GM11168 (cell line): Measurements from ENCODE around the gene CENPT.
"Not testable (repeated sequence)": the region's sequence is repeated elsewhere in the genome, so short reads cannot be mapped to it uniquely, and the experiment has no call there.

Experiments used
- in situ Hi-C: fragments of 300-500 bp; cut with MboI; formaldehyde crosslinking; loops from one replicate; pipeline ENCODE4 v1.12.0; 2022; ENCODE audit warnings: low sequenced_read_pairs; ENCODE audit not compliant: unreplicated experiment

CENPT gene

GRCh38 chr16:67855789-67856188 is 8.3 kb upstream of the CENPT start:
- in situ Hi-C loops = no loop called here

DNA sequence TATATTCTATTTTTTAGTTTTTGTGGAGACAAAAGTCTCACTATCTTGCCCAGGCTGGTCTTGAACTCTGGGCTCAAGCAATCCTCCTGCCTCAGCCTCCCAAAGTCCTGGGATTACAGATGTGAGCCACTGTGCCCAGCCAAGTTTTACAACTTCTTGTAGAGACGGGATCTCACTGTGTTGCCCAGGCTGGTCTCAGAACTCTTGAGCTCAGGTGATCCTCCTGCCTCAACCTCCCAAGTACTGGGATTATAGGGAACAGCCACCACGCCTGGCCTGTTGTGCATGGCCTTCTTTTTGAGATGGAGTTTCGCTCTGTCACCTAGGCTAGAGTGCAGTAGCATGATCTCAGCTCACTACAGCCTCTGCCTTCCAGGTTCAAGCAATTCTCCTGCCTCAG is 6.2 kb upstream of the CENPT start:
- in situ Hi-C loops = no loop called here

DNA sequence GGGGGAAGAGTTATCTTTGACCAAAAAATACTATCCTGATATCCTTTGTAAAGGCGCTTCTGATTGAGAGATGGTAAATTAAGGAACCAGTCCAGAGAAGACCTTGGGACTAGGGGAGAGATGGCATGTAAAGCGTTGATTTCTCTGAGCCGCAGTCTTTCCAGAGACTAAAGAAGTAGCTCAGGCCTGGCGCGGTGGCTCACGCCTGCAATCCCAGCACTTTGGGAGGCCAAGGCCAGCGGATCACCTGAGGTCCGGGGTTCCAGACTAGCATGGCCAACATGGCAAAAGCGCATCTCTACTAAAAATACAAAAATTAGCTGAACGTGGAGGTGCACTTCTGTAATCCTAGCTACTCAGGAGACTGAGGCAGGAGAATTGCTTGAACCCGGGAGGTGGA is 625 bp upstream of the CENPT start:
- in situ Hi-C loops = no loop called here

GRCh38 chr16:67846320-67847063 is 1.0 kb downstream of the CENPT start, which contains the start of gene NUTF2:
Gene NUTF2, plus strand, starts transcription at chr16:67846933. Its CDS starts 18,198 bp downstream, at chr16:67865131.
- in situ Hi-C loops = no loop called here

- in situ Hi-C loops = no loop called here
Observed at GRCh38 chr16:67846063-67846319, 1.5 kb downstream of the CENPT start.

DNA sequence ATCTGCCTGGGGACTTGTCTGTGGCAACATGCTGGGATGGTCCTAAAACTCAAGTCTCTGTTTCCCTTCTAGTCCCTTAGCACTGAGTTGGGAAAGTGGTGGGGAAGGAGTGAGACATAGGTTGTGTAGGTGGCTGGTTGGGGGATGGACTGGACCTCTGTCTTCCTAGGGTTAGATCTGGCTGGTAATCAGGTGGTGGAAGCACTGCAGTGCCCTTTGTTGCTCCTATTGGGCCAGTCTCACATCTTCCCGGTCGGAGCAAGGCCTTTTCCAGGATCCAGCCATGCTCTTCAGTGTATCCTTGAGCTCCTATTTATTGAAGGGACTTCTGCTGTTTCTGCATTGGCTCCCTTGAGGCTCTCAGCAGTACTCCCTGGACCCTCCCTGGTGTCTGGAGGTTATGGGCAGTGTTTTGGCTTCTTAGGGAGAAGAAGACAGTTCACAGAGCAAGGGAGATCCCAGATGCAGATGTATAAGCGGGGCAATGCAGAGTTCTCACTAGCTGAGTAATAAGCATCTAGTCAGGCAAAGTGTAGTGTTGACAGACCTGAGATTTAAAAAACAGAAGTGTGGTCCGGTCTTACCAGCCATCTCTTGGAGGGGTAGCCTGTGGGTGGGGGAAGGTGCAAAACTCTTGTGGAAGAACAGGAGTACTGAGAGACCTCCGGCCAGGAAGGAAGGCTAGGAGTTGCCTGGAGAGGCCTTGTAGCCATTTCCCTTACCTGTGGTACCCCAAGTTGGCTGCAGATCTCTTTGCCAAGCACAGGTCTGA is 2.0 kb downstream of the CENPT start:
- in situ Hi-C loops = no loop called here

- in situ Hi-C loops = no loop called here
Observed at GRCh38 chr16:67844497-67844896, 3.0 kb downstream of the CENPT start.

GRCh38 chr16:67843343-67843765 is 4.1 kb downstream of the CENPT start:
- in situ Hi-C loops = no loop called here

- in situ Hi-C loops = no loop called here
Observed at GRCh38 chr16:67842509-67843342, 4.8 kb downstream of the CENPT start.

DNA sequence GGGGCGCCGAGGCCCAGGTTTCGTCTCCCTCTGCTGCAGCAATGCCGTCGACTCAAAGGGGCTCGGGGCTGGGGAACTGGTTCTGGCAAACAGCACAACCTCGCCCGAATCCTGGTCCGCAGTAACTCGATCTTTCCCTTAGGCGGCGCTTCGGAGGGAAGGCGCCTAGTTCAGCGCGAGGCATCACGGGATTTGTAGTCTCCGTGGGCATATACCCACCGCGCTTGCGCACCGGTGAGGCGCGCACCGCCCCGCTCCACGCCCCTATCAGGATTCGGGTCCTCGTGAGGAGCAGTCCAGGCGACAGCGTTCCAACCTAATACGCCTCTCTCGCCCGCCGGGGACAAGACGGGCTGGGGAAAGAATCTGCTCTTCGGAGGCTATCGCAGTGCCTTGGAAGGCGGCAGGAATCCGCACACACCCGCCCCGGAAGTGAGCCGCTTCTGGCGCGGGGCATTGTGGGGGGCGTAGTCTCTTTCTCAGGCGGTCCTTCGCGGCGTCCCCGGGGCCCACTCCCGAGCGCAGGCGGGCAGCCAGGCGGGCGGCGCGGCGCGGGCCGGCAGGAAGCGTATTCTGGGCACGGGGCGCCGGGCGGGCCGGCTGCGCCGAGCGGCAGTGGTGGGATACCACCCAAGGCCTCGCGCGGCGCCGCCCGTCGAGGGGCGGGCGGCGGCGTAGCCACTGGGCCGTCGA is 5.5 kb downstream of the CENPT start, which contains the start of gene THAP11:
TSS of gene THAP11 (plus strand) at position 505 of the 693 bp plus-strand sequence. CDS start 235 bp downstream, outside the sequence.
- in situ Hi-C loops = no loop called here

- in situ Hi-C loops = no loop called here
Observed at GRCh38 chr16:67841198-67841815, 6.2 kb downstream of the CENPT start.

DNA sequence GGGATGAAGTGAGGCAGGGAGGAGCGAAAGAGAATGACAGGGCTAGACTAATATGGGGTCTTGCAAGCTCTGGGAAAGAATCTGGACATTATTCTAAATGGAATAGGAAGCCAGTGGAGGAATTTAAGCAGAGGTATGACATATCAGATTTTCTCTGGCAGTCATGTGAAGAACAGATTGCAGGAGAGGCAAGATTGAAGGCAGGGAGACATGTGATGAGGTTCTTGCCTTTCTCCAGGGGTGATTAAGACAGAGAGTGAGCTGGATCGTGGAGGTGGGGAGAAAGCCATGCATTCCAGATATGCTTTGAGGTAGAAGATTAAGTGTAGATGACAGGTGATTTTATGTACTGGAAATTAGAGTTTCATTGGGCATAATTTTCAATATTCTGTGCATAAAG is 9.7 kb downstream of the CENPT start:
- in situ Hi-C loops = no loop called here

DNA sequence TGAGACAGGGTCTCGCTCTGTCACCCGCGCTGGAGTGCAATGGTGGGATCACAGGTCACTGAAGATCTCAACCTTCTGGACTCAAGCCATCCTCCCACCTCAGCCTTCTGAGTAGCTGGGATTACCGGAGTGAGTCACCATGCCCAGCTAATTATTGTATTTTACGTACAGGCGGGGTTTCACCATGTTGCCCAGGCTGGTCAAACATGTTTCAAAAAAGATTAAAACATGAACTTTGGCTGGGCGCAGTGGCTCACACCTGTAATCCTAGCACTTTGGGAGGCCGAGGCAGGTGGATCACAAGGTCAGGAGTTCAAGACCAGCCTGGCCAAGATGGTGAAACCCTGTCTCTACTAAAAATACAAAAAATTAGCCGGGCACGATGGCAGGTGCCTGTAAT is 10.3 kb downstream of the CENPT start:
- in situ Hi-C loops = not testable (repeated sequence)

DNA sequence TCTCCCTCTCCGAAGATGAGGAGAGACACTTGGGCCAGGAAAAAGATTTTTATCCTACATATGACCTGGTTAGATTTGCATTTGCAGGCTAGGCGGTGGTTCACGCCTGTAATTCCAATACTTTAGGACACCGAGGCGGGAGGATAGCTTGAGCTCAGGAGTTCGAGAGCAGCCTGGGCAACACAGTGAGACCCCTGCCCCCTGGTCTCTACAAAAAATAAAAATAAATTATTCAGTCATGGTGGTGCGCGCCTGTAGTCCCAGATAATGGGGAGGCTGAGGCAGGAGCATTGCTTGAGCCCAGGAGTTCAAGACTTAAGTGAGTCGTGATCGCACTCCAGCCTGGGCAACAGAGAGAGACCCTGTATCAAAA is 13.3 kb downstream of the CENPT start:
- in situ Hi-C loops = no loop called here

GRCh38 chr16:67833415-67834241 is 13.9 kb downstream of the CENPT start:
- in situ Hi-C loops = no loop called here

GRCh38 chr16:67833030-67833414 is 14.5 kb downstream of the CENPT start:
- in situ Hi-C loops = no loop called here

GRCh38 chr16:67828651-67829050 is 18.8 kb downstream of the CENPT start:
- in situ Hi-C loops = no loop called here

DNA sequence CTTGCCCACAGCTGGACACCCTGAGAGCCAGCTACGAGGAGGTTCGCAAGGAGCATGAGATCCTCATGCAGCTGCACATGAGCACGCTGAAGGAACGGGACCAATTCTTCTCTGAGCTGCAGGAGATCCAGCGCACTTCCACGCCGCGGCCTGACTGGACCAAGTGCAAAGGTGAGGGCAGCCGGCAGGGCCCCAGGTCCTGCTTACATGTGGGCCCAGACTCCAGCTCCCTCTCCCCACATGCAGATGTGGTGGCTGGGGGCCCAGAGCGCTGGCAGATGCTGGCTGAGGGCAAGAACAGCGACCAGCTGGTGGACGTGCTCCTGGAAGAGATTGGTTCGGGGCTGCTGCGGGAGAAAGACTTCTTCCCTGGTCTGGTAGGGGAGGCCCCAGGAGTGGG is 21.6 kb downstream of the CENPT start:
- in situ Hi-C loops = no loop called here

DNA sequence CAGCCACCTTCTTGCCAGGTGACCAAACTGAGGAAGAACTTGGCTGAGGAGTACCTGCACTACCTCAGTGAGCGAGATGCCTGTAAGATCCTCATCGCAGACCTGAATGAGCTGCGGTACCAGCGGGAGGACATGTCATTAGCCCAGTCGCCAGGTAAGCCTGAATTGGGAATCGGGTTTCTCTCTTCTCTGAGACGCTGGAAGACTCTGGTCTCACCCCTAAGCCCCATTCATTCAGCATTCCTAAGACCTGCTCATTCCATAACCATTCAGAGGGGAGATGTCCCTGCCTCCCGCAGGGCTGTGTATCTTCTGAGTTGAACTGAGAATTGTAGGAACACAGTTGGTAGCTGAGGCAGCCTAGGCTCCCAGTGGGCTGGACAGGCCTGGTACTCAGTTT is 22.4 kb downstream of the CENPT start:
- in situ Hi-C loops = no loop called here
